NOMO-1 treated with dmso at 0.1 percent for 144 hours (cell line): Measurements from ENCODE around the gene SEMA3A.
"Not testable (repeated sequence)": the region's sequence is repeated elsewhere in the genome, so short reads cannot be mapped to it uniquely, and the experiment has no call there.

Experiments used
- DNase-seq: peaks from one replicate; lab custom pipeline; 2025; ENCODE audit not compliant: unreplicated experiment; lab: John Stamatoyannopoulos, UW

The SEMA3A gene

GRCh38 chr7:84069999-84070500 lies 124.5 kb downstream of the SEMA3A start:
- no peak for DNase-seq

- no peak for DNase-seq
Observed at GRCh38 chr7:84069033-84069432, 125.6 kb downstream of the SEMA3A start.

GRCh38 chr7:84062489-84062901 lies 132.1 kb downstream of the SEMA3A start:
- DNase-seq = not testable (repeated sequence)

GRCh38 chr7:84060760-84061261 lies 133.8 kb downstream of the SEMA3A start:
- no peak for DNase-seq

- DNase-seq = no peak
Observed at GRCh38 chr7:84060000-84060399, 134.6 kb downstream of the SEMA3A start.

- DNase-seq = no peak
Observed at GRCh38 chr7:84058311-84059076, 136.1 kb downstream of the SEMA3A start.

- no peak for DNase-seq
Observed at GRCh38 chr7:84057576-84057975, 137.0 kb downstream of the SEMA3A start.

GRCh38 chr7:84055904-84056605 lies 138.5 kb downstream of the SEMA3A start:
- DNase-seq = no peak

GRCh38 chr7:84055199-84055598 lies 139.4 kb downstream of the SEMA3A start:
- not testable (repeated sequence) for DNase-seq

- no peak for DNase-seq
Observed at GRCh38 chr7:84049071-84049836, 145.3 kb downstream of the SEMA3A start.

- no peak for DNase-seq
Observed at GRCh38 chr7:84047085-84047484, 147.5 kb downstream of the SEMA3A start.

- DNase-seq = no peak
Observed at GRCh38 chr7:84044834-84045233, 149.8 kb downstream of the SEMA3A start.

GRCh38 chr7:84043661-84044191 lies 150.9 kb downstream of the SEMA3A start:
- DNase-seq = no peak

GRCh38 chr7:84042110-84042539 lies 152.5 kb downstream of the SEMA3A start:
- DNase-seq = no peak

GRCh38 chr7:84041649-84042048 lies 152.9 kb downstream of the SEMA3A start:
- no peak for DNase-seq

GRCh38 chr7:84040355-84040754 lies 154.2 kb downstream of the SEMA3A start:
- no peak for DNase-seq

- no peak for DNase-seq
Observed at GRCh38 chr7:84039432-84039831, 155.2 kb downstream of the SEMA3A start.

GRCh38 chr7:84027678-84028077 lies 166.9 kb downstream of the SEMA3A start:
- no peak for DNase-seq

GRCh38 chr7:84025332-84025927 lies 169.2 kb downstream of the SEMA3A start:
- no peak for DNase-seq

GRCh38 chr7:84022684-84023308 lies 171.8 kb downstream of the SEMA3A start:
- no peak for DNase-seq
